Activated CD4-positive, alpha-beta T cell treated with anti-CD3 and anti-CD28 coated beads for 36 hours (primary cell): ENCODE measurements around the gene SPOP. TPM values are rescaled to one million over a fixed set of nuclear protein-coding genes. Genes with fewer than 3 reads are reported as not detected.
"Not testable (repeated sequence)": the region's sequence is repeated elsewhere in the genome, so short reads cannot be mapped to it uniquely, and the experiment has no call there.

ENCODE experiments used
- ATAC-seq: fragments of 200-7000 bp; cut with Tn5 transposase; one replicate; pipeline ENCODE4 v1.10.0; 2021; ENCODE audit warnings: mild to moderate bottlenecking, moderate library complexity
- CTCF ChIA-PET: fragments of 350-600 bp; sonication (Branson Sonifier 250); formaldehyde crosslinking; loops from one replicate; lab custom pipeline; 2021; ENCODE audit warnings: antibody characterized with exemption; lab: Charles Lee
- POLR2A ChIA-PET: fragments of 350-600 bp; sonication (Branson Sonifier 250); formaldehyde crosslinking; loops from one replicate; lab custom pipeline; 2021; ENCODE audit warnings: antibody characterized with exemption, inconsistent platforms; lab: Charles Lee
- DNase-seq: peaks from one replicate; pipeline ENCODE4 v3.0.0-alpha.2; 2020
- H3K27ac Mint-ChIP-seq: one replicate; pipeline ENCODE4 v1.8.0; 2021; ENCODE audit warnings: mixed read lengths
- H3K27me3 Mint-ChIP-seq: one replicate; pipeline ENCODE4 v1.8.0; 2021; ENCODE audit warnings: mixed read lengths
- H3K36me3 Mint-ChIP-seq: one replicate; pipeline ENCODE4 v1.8.0; 2021; ENCODE audit warnings: low read depth, mixed read lengths
- H3K4me1 Mint-ChIP-seq: one replicate; pipeline ENCODE4 v1.8.0; 2021; ENCODE audit warnings: mixed read lengths
- H3K4me3 Mint-ChIP-seq: one replicate; pipeline ENCODE4 v1.8.0; 2021; ENCODE audit warnings: mild to moderate bottlenecking, moderate library complexity, mixed read lengths
- H3K9me3 Mint-ChIP-seq: one replicate; pipeline ENCODE4 v1.8.0; 2021; ENCODE audit warnings: low read depth, mixed read lengths
- intact Hi-C, 2 experiments: fragments of 100-400 bp; cut with DNase I in 1 of 2; cut with micrococcal nuclease in 1 of 2; formaldehyde crosslinking; loops; one replicate each; pipeline versions ENCODE4 v1.14.2 to v1.15.1; 2022 to 2024; cut with DNase I, micrococcal nuclease
- total RNA-seq, 2 experiments: library from RNA; stranded (reverse); gene quantifications; one replicate each; pipeline ENCODE4 v1.2.3, GENCODE V29; 2021

Gene SPOP
- total RNA-seq: 10 to 100 TPM; 57.0 to 64.6 TPM

GRCh38 chr17:49677933-49678847 lies at the start of gene SPOP:
Gene SPOP (minus strand): TSS chr17:49678097. CDS start chr17:49622810, 55,287 bp downstream.
- Mint-ChIP-seq H3K27ac (peak within 1 kb of the TSS; percentile 96), H3K4me1 (peaks cover 39% of the 10 kb centered on the region), H3K27me3 (no peaks in the 10 kb centered on the region), H3K36me3 (peaks cover 31% of the 10 kb centered on the region), H3K4me3 (peak within 1 kb of the TSS; percentile 95), H3K9me3 (no peaks in the 10 kb centered on the region)
- intact Hi-C loops: loop anchor here (1.0 to 5.0 kb wide), 17 partner anchors 10 to 769 kb away; partner anchors contain the start of genes FAM117A (in 1 of the 2), KAT7 (in 1 of the 2), NXPH3 (in 1 of the 2) and PPP1R9B (in 1 of the 2)
- DNase-seq (peak; percentile 100), ATAC-seq (peak; percentile 96)
- ChIA-PET POLR2A (interaction anchor here (0.9 kb wide), 1 partner anchor 69 kb away, joined by 3 read pairs; no protein-coding TSS in a partner anchor), CTCF (interaction anchor here (0.6 to 2.1 kb wide), 4 partner anchors 9 to 728 kb away, joined by 3 to 9 read pairs (median 6); no protein-coding TSS in a partner anchor)

GRCh38 chr17:49727380-49727779 lies 49.5 kb upstream of the SPOP start:
- Mint-ChIP-seq H3K4me3 (no peak overlapping the region), H3K9me3 (no peaks in the 10 kb centered on the region), H3K4me1 (peaks cover 52% of the 10 kb centered on the region), H3K36me3 (peaks cover 26% of the 10 kb centered on the region), H3K27me3 (no peaks in the 10 kb centered on the region), H3K27ac (peak overlapping the region; percentile 17)
- ChIA-PET POLR2A (interaction anchor here (1.3 kb wide), 1 partner anchor 36 kb away, joined by 7 read pairs; the partner anchor contains the start of gene FAM117A), CTCF (interaction anchor here (0.6 to 1.4 kb wide), 5 partner anchors 20 to 269 kb away, joined by 3 to 5 read pairs (median 3); partner anchors contain the start of genes NXPH3 and SLC35B1)
- DNase-seq (no peak), ATAC-seq (no peak)
- intact Hi-C loops: no loop called here

- H3K27ac Mint-ChIP-seq: no peak overlapping the region
- no peaks in the 10 kb centered on the region for H3K27me3 Mint-ChIP-seq
- DNase-seq: no peak
- no peak overlapping the region for H3K4me3 Mint-ChIP-seq
- peaks cover 25% of the 10 kb centered on the region for H3K36me3 Mint-ChIP-seq
- peaks cover 38% of the 10 kb centered on the region for H3K4me1 Mint-ChIP-seq
- intact Hi-C loops: no loop called here
- H3K9me3 Mint-ChIP-seq: no peaks in the 10 kb centered on the region
- ChIA-PET POLR2A (no interaction called here), CTCF (no interaction called here)
- ATAC-seq: no peak
Observed at GRCh38 chr17:49725452-49726130, 47.7 kb upstream of the SPOP start.

- DNase-seq, H3K4me3 Mint-ChIP-seq, ATAC-seq, H3K9me3 Mint-ChIP-seq, intact Hi-C loops, H3K27ac Mint-ChIP-seq, H3K27me3 Mint-ChIP-seq: not testable (repeated sequence)
- CTCF ChIA-PET: interaction anchor here (0.5 to 1.9 kb wide), 3 partner anchors 12 to 168 kb away, joined by 3 to 7 read pairs (median 3); no protein-coding TSS in a partner anchor
- POLR2A ChIA-PET: interaction anchor here (0.6 kb wide), 1 partner anchor 9 kb away, joined by 3 read pairs; no protein-coding TSS in a partner anchor
- peaks cover 26% of the 10 kb centered on the region for H3K36me3 Mint-ChIP-seq
- H3K4me1 Mint-ChIP-seq: peaks cover 28% of the 10 kb centered on the region
Observed at GRCh38 chr17:49724552-49724951, 46.7 kb upstream of the SPOP start.

GRCh38 chr17:49723423-49723822 lies 45.5 kb upstream of the SPOP start:
- ChIA-PET CTCF (interaction anchor here (1.9 kb wide), 1 partner anchor 15 kb away, joined by 7 read pairs; no protein-coding TSS in a partner anchor), POLR2A (no interaction called here)
- ATAC-seq: no peak
- H3K4me1 Mint-ChIP-seq: peaks cover 20% of the 10 kb centered on the region
- H3K4me3 Mint-ChIP-seq: no peak overlapping the region
- H3K27ac Mint-ChIP-seq: peak overlapping the region; percentile 21
- DNase-seq: no peak
- no peaks in the 10 kb centered on the region for H3K27me3 Mint-ChIP-seq
- peaks cover 24% of the 10 kb centered on the region for H3K36me3 Mint-ChIP-seq
- no peaks in the 10 kb centered on the region for H3K9me3 Mint-ChIP-seq
- intact Hi-C loops: no loop called here

GRCh38 chr17:49722066-49722465 lies 44.2 kb upstream of the SPOP start:
- H3K27me3 Mint-ChIP-seq: no peaks in the 10 kb centered on the region
- peaks cover 32% of the 10 kb centered on the region for H3K36me3 Mint-ChIP-seq
- H3K9me3 Mint-ChIP-seq: no peaks in the 10 kb centered on the region

GRCh38 chr17:49717371-49717861 lies 39.5 kb upstream of the SPOP start:
- intact Hi-C loops: loop anchor here in 1 of 2 experiments (1.0 to 2.0 kb wide), 3 partner anchors 22 to 71 kb away; partner anchors contain the start of gene KAT7
- H3K4me1 Mint-ChIP-seq: peaks cover 41% of the 10 kb centered on the region
- peak; percentile 71 for DNase-seq
- H3K36me3 Mint-ChIP-seq: peaks cover 32% of the 10 kb centered on the region
- ATAC-seq: peak; percentile 71
- H3K27ac Mint-ChIP-seq: peak overlapping the region; percentile 90
- no peaks in the 10 kb centered on the region for H3K9me3 Mint-ChIP-seq
- H3K4me3 Mint-ChIP-seq: no peak overlapping the region
- POLR2A ChIA-PET: no interaction called here
- no peaks in the 10 kb centered on the region for H3K27me3 Mint-ChIP-seq
- CTCF ChIA-PET: interaction anchor here (0.8 to 2.8 kb wide), 6 partner anchors 9 to 148 kb away, joined by 3 to 14 read pairs (median 6); partner anchors contain the start of gene SLC35B1

More at GRCh38 chr17:49722066-49722465, 44.2 kb upstream of the SPOP start:
- DNase-seq: no peak
- no peak for ATAC-seq
- Mint-ChIP-seq H3K4me1 (peaks cover 22% of the 10 kb centered on the region), H3K27ac (no peak overlapping the region), H3K4me3 (no peak overlapping the region)
- intact Hi-C loops: no loop called here
- POLR2A ChIA-PET: interaction anchor here (0.6 kb wide), 1 partner anchor 205 kb away, joined by 4 read pairs; no protein-coding TSS in a partner anchor
- CTCF ChIA-PET: interaction anchor here (0.6 to 1.3 kb wide), 4 partner anchors 10 to 159 kb away, joined by 3 to 4 read pairs (median 3); no protein-coding TSS in a partner anchor

GRCh38 chr17:49716668-49717364 lies 38.9 kb upstream of the SPOP start:
- no peaks in the 10 kb centered on the region for H3K9me3 Mint-ChIP-seq
- DNase-seq: no peak
- peak overlapping the region; percentile 90 for H3K27ac Mint-ChIP-seq
- H3K36me3 Mint-ChIP-seq: peaks cover 32% of the 10 kb centered on the region
- ATAC-seq: peak; percentile 3
- H3K4me1 Mint-ChIP-seq: peaks cover 41% of the 10 kb centered on the region
- no peaks in the 10 kb centered on the region for H3K27me3 Mint-ChIP-seq
- H3K4me3 Mint-ChIP-seq: no peak overlapping the region
- ChIA-PET POLR2A (interaction anchor here (2.2 kb wide), 1 partner anchor 48 kb away, joined by 17 read pairs; the partner anchor contains the start of gene FAM117A), CTCF (interaction anchor here (0.8 to 2.8 kb wide), 9 partner anchors 8 to 147 kb away, joined by 3 to 15 read pairs (median 5); partner anchors contain the start of gene SLC35B1)
- intact Hi-C loops: loop anchor here in 1 of 2 experiments (1.0 to 2.0 kb wide), 3 partner anchors 22 to 72 kb away; partner anchors contain the start of gene KAT7

- CTCF ChIA-PET: interaction anchor here (0.8 to 2.8 kb wide), 18 partner anchors 7 to 159 kb away, joined by 3 to 15 read pairs (median 4); partner anchors contain the start of genes FAM117A and SLC35B1
- H3K27ac Mint-ChIP-seq: peak overlapping the region; percentile 90
- H3K9me3 Mint-ChIP-seq: no peaks in the 10 kb centered on the region
- peak overlapping the region; percentile 7 for H3K4me3 Mint-ChIP-seq
- H3K36me3 Mint-ChIP-seq: peaks cover 36% of the 10 kb centered on the region
- intact Hi-C loops: loop anchor here (2.0 kb wide), 2 partner anchors 23 to 73 kb away; partner anchors contain the start of gene KAT7 (in 1 of the 2)
- ATAC-seq (peak; percentile 39), DNase-seq (peak; percentile 68)
- H3K4me1 Mint-ChIP-seq: peaks cover 41% of the 10 kb centered on the region
- no peaks in the 10 kb centered on the region for H3K27me3 Mint-ChIP-seq
- POLR2A ChIA-PET: interaction anchor here (0.9 to 2.2 kb wide), 6 partner anchors 8 to 82 kb away, joined by 3 to 17 read pairs (median 5); partner anchors contain the start of gene FAM117A
Observed at GRCh38 chr17:49715717-49716279, 37.9 kb upstream of the SPOP start.
